Measurements from ENCODE around the gene ZNF579. TPM values are rescaled to one million over a fixed set of nuclear protein-coding genes. Genes with fewer than 3 reads are reported as not detected.

The ZNF579 gene
- total and polyA plus RNA-seq, 2 donors (not counting 3 experiments of a cell fraction or from before 2014, with no cell fraction given): 11.6 to 15.7 TPM

- Histone ChIP-seq H3K9me3 (replicated peaks; ENCODE audit: control insufficient read depth, insufficient read depth, low read length) (no peaks in the 10 kb centered on the region), H4K20me1 (replicated peaks; ENCODE audit: control insufficient read depth, extremely low read depth, insufficient read depth, low read length) (no peaks in the 10 kb centered on the region), H3K9me1 (replicated peaks; ENCODE audit: control insufficient read depth, extremely low read depth, insufficient read depth, low read length) (no peaks in the 10 kb centered on the region), H3K36me3 (ENCODE audit: control insufficient read depth in 2 of 2, extremely low read depth in 1 of 2, insufficient read depth in 2 of 2, low read length in 2 of 2) (no peaks in the 10 kb centered on the region), H3K27me3 (ENCODE audit: control insufficient read depth in 2 of 2, insufficient read depth in 2 of 2, low read length in 2 of 2) (no peaks in the 10 kb centered on the region), H3K4me3 (replicated peaks in 1 of 3; ENCODE audit: insufficient read depth in 1 of 3, low read depth in 1 of 3, low read length in 3 of 3) (no peak overlapping the region), H2AFZ (ENCODE audit: low read depth, low read length) (no peak overlapping the region), H3K4me1 (ENCODE audit: control insufficient read depth, extremely low read depth, insufficient read depth, low read length) (no peaks in the 10 kb centered on the region), H3K79me2 (ENCODE audit: control insufficient read depth, insufficient read depth, low read length) (no peaks in the 10 kb centered on the region), H3K27ac (ENCODE audit: insufficient read depth, low read depth, low read length) (no peak overlapping the region), H3K4me2 (ENCODE audit: insufficient read depth, low read length) (no peak overlapping the region), H3K9ac (replicated peaks; ENCODE audit: extremely low read depth, insufficient read depth, low read length) (no peak overlapping the region)
- ChIA-PET POLR2A (no interaction called here), CTCF (interaction anchor here (1.3 to 1.6 kb wide), 2 partner anchors 24 to 78 kb away, joined by 3 to 4 read pairs; partner anchors contain the start of gene ZNF865)
- DNase-seq (ENCODE audit: low read depth, low spot score) (no peak), FAIRE-seq (no peak)
- no TSS peak for BruUV-seq (replicated peaks)
- dilution Hi-C loops (cut with MboI; ENCODE audit: extremely low pct_ligation_motif_present, low sequenced_read_pairs): no loop called here
- TF ChIP-seq POLR2A (IDR thresholded peaks at IDR 0.05; ENCODE audit: low read depth, low read length): no peak
- TF ChIP-seq POLR2AphosphoS5 (IDR thresholded peaks at IDR 0.05; ENCODE audit: insufficient read depth, low read depth, low read length): no peak
- no peak for TF ChIP-seq EZH2 (IDR thresholded peaks at IDR 0.05; ENCODE audit: borderline replicate concordance, low read depth, low read length, severe bottlenecking)
- TF ChIP-seq MYC (IDR thresholded peaks at IDR 0.05; ENCODE audit: low read depth, low read length): no peak
- no peak for TF ChIP-seq CTCF (IDR thresholded peaks at IDR 0.05; ENCODE audit: extremely low read depth in 1 of 2, insufficient read depth in 1 of 2, low read depth in 1 of 2, low read length in 2 of 2)
- no peak for TF ChIP-seq FOS (IDR thresholded peaks at IDR 0.05; ENCODE audit: borderline replicate concordance, insufficient read depth, low read length)
- TF ChIP-seq GATA2 (IDR thresholded peaks at IDR 0.05; ENCODE audit: insufficient read depth, insufficient read length, low read depth, low read length): no peak
- TF ChIP-seq JUN (IDR thresholded peaks at IDR 0.05; ENCODE audit: borderline replicate concordance, insufficient read depth, insufficient read length, low read depth): no peak
- intact Hi-C loops (cut with micrococcal nuclease): no loop called here
Observed at GRCh38 chr19:55528030-55528803, 52.4 kb downstream of the ZNF579 start.
